HG03565 (cell line): ENCODE measurements around the gene FAM163A.
A peak's percentile ranks its signal among the peaks of the same experiment; 100 is the strongest.
"Not testable (repeated sequence)": the region's sequence is repeated elsewhere in the genome, so short reads cannot be mapped to it uniquely, and the experiment has no call there.

Source experiments
- ATAC-seq: cut with Tn5 transposase; IDR thresholded peaks from one replicate; pipeline ENCODE4 v1.9.1; 2021; ENCODE audit warnings: mild to moderate bottlenecking, moderate library complexity; ENCODE audit not compliant: unreplicated experiment

FAM163A gene

GRCh38 chr1:179742717-179743678 is at the start of gene FAM163A:
TSS of gene FAM163A (plus strand) at chr1:179743291. CDS start at chr1:179813098, 69,807 bp downstream.
- ATAC-seq: no peak

GRCh38 chr1:179694530-179694929 is 48.6 kb upstream of the FAM163A start:
- ATAC-seq: not testable (repeated sequence)

GRCh38 chr1:179702946-179703539 is 40.0 kb upstream of the FAM163A start:
- ATAC-seq: no peak

- no peak for ATAC-seq
Measured at GRCh38 chr1:179706339-179706941, 36.7 kb upstream of the FAM163A start.

GRCh38 chr1:179707406-179707805 is 35.7 kb upstream of the FAM163A start:
- no peak for ATAC-seq

GRCh38 chr1:179708434-179709195 is 34.5 kb upstream of the FAM163A start:
- ATAC-seq: no peak

GRCh38 chr1:179709841-179710329 is 33.2 kb upstream of the FAM163A start:
- peak; percentile 82 for ATAC-seq

GRCh38 chr1:179714159-179714558 is 28.9 kb upstream of the FAM163A start:
- ATAC-seq: no peak

- no peak for ATAC-seq
Measured at GRCh38 chr1:179714623-179715022, 28.5 kb upstream of the FAM163A start.

- ATAC-seq: no peak
Measured at GRCh38 chr1:179719272-179719671, 23.8 kb upstream of the FAM163A start.

- ATAC-seq: no peak
Measured at GRCh38 chr1:179728271-179728670, 14.8 kb upstream of the FAM163A start.

- ATAC-seq: no peak
Measured at GRCh38 chr1:179729881-179730280, 13.2 kb upstream of the FAM163A start.

- ATAC-seq: no peak
Measured at GRCh38 chr1:179731643-179732042, 11.4 kb upstream of the FAM163A start.

GRCh38 chr1:179742291-179742690 is 800 bp upstream of the FAM163A start:
- no peak for ATAC-seq

GRCh38 chr1:179743679-179744400 is 749 bp downstream of the FAM163A start:
- no peak for ATAC-seq

- no peak for ATAC-seq
Measured at GRCh38 chr1:179744401-179745130, 1.5 kb downstream of the FAM163A start.

GRCh38 chr1:179745131-179745611 is 2.1 kb downstream of the FAM163A start:
- ATAC-seq: no peak

GRCh38 chr1:179745743-179746142 is 2.7 kb downstream of the FAM163A start:
- no peak for ATAC-seq

GRCh38 chr1:179747611-179748010 is 4.5 kb downstream of the FAM163A start:
- ATAC-seq: no peak
